GM21529 (cell line): ENCODE measurements around the gene INSM1.
A peak's percentile ranks its signal among the peaks of the same experiment; 100 is the strongest.
"Not testable (repeated sequence)": the region's sequence is repeated elsewhere in the genome, so short reads cannot be mapped to it uniquely, and the experiment has no call there.

Experiments used
- ATAC-seq: cut with Tn5 transposase; IDR thresholded peaks from one replicate; pipeline ENCODE4 v1.9.1; 2021; ENCODE audit not compliant: unreplicated experiment

Gene INSM1

GRCh38 chr20:20367575-20368417, at the start of gene INSM1:
TSS of gene INSM1 (plus strand) at chr20:20368104. CDS start at chr20:20368268, 164 bp downstream.
- ATAC-seq = no peak

- ATAC-seq = no peak
These were observed 49.3 kb upstream of the INSM1 start for GRCh38 chr20:20318365-20319161.

DNA sequence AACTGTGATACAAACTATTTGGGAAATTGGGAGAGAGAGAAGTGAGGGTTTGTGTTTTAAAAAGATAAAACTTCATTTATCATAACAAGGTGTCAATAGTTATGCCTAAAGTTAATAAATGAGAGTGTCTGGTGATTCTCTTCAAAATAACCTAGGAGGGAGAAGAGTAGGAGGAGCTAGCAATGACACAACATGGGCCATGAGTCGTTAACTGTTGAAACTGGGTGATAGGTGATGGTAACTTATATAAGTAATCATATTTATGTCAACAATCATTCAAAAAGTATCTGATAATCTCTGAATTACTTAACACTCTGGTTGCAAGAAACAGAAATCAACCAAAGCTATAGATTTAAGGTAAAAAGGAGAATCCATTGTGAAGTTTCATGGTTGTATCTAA, 46.8 kb upstream of the INSM1 start:
- no peak for ATAC-seq

DNA sequence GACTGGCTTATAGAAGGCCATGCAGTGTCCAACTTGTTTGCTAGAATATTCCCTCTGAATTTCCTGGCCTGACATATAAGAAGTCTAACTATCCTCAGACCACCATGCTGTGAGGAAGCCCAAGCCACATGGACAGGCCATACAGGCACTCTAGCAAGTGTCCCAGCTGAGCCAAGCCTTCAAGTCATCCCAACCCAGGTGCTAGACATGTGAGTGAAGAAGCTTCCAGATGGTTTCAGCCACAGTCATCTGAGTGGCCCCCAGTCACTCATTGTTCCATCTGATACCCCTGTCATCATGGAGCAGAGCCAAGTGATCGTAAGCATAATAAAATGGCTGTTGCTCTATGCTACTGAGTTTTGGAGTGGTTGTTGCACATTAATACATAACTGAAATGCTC, 46.0 kb upstream of the INSM1 start:
- ATAC-seq = no peak

DNA sequence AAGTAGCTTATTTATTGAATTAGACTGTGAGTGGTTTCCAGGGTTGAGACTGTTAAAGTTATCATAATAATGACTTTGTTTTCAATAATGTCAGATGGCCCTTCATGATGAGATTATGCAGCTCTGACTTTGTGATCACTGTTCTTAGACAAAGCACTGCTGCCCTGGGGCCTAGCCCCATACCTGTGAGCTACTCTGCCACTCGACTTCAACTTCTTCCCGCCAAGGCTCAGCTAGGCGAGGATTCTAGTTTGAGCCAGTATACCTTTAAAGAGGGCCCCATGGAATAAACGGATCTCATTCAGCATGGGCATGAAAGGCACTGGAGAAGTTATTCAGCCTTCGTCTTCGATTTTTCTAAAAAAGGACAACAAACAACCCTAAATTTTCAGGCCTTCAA, 45.0 kb upstream of the INSM1 start:
- ATAC-seq = no peak

DNA sequence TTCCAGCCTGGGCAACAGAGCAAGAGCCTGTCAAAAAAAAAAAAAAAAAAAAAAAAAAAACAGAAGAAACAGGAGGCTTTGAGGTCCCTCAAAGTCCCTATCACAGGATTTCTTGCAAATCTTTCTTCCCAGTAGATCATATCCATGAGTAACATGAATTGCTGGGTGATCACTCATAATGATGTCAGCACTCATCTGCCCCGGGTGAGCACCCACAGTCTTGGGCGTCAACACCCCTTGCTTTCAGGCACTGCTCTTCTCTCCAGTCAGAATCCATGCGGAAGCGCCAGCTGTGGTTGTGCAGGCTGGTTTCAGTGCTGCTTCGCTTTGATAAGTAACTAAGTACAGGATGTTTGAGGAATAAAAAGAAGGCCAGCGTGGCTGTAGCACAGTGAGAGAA, 40.2 kb upstream of the INSM1 start:
- ATAC-seq = no peak

GRCh38 chr20:20329564-20329963, 38.3 kb upstream of the INSM1 start:
- ATAC-seq = no peak

DNA sequence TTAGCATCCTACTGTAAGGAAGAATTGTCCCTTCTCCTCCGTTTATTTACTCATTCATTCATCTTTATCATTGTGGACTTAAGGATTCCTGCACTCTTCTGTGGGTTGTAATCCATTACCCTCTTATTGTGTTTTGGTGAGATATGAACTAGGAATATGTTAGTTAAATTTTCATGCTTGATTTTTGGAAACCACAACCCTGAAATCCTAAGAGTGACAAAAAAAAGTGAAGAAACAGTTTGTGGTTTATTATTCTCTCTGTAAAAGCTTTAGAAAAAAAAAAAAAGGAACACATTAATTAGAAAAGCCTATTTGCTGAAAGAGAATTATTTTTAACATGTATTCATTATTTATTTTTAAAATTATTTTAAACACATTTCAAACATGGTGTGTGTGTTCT, 36.7 kb upstream of the INSM1 start:
- ATAC-seq = no peak

DNA sequence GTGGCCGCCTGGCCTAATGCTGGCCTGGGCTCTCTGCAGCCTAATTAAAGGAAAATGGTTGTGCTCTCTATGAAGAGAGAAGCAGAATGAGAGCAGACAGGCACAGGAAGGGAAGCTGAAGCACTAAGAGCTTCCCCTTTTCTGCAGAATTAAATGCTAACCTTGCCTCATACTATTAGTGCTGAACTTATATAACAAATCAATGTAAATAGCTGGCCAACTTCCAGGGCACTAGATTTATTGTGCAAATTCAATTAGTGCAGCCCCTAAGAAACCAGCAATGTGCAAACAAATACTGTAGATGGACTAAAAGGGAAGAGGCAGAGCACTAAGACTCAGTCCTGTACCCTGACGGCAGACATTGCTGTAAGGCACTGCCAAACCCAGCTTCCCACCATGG, 36.1 kb upstream of the INSM1 start:
- no peak for ATAC-seq

- ATAC-seq = no peak
These were observed 34.0 kb upstream of the INSM1 start for GRCh38 chr20:20333866-20334265.

GRCh38 chr20:20334489-20334888, 33.4 kb upstream of the INSM1 start:
- peak; percentile 96 for ATAC-seq

DNA sequence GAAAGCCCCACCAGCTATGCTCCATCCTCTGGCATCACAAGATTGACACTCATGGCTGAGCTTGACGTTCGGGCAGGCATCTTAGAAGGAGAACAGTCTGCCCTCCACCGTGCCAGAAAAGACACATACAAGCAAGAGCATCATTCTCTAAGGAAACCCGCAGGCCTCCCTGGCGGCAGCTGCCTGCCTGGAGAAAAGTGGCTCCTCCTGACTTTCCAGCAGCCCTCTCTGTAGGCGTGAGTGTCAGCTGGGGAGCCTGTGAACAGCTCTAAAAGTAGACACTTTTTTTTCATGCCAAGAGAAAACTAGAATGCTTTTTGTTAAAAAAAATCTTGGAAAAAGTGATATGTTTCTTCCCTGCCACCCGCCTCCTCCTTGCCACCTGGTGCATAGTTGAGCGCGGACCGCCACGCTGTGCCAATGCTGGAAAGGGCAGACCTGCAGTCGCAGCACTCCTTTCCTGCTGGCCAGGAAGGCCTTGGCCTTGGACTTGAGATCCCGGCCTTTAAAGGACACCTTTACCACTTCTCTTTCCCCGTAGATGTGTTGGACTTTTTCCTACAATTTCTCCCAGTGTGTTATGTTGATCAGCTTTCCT, 29.7 kb upstream of the INSM1 start:
- ATAC-seq = no peak

DNA sequence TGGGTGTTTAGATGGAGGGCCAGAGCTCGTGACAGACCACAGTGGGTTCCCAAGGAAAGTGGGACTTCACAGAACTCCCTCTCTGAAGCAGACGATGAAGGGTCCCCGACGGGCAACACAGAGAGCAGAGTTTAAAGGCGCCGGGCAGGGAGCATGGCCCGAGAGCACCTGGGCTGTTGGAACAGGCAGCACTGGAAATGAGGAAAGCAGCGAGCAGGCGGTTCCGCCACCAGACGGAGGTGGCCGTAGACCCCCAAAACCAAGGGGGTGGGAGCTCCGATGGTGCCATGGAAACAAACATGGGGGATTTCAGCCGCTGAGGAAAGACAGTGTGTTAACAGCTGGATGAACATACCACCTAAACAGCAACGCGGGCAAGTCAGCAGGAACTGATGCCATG, 27.5 kb upstream of the INSM1 start:
- no peak for ATAC-seq

DNA sequence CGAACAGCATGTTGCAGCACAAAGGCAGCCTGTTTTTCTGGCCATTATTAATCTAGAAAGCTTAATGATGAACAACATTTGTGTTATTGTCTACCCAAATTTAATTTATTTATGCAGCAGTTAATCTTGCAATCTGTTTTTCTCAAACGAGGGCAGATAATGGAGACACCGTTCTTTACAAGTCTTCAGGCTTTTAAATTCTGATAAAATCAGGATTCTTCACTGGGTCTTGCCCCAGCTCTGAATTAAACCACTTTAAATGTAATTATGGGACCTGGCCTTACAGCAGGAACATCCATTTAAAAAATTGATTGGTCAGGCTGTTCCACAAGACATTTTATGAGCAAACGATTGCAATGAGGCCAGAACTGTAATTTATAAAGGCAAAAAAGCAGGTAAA, 26.5 kb upstream of the INSM1 start:
- no peak for ATAC-seq

DNA sequence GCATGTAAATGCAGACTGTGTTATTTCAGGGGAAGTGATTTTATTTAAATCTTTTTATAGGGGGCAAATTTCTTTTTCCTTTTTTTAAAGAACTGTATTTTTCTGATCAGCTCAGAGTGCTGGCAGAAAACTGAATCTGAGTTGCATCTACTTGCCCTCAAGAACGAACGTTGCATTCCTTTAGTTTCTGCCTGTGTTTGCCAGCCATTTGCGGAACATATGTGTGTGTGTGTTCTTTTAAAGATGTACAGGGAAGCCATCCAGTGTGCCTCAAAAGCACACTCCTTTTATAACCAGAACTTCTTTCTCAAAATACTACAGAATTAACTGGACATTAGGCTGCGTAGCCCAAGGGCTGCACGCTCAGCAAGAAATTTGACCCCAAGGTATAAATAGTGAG, 25.8 kb upstream of the INSM1 start:
- no peak for ATAC-seq

DNA sequence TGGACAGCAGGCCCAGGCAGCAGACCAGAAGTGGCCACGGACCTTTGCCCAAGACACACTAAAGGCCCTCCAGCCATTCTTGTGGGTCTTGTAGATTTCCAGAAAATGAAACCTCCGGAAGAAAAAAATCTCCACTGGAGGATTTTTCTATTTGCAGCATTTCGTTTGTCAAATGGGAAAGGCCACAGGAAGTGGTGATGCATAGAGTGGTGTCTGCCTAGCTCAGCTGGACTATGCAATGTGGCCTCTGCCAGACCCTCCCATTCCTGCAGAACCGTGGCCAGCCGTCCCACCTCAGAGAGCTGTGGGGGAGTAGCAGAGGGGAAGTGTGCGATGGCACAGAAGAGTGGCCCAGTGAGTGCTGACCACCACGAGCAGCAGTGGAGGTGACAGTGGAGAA, 24.0 kb upstream of the INSM1 start:
- no peak for ATAC-seq

GRCh38 chr20:20344476-20344875, 23.4 kb upstream of the INSM1 start:
- no peak for ATAC-seq

DNA sequence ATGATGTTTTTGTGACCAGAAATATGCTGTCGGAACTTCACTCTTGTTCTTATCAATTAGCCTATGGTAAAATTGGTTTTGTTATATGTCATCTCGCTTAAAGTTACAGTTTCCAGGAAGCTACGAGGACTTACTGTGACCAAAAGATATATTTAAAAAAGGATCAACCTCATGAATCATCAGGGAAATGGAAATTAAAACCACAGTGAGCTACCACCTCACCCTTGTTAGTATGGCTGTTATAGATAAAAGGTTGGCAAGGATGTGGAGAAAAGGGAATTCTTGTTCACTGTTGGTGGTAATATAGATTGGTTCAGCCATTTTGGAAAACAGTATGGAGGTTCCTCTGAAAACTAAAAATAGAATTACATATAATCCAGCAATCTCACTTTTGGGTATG, 14.3 kb upstream of the INSM1 start:
- no peak for ATAC-seq

- not testable (repeated sequence) for ATAC-seq
These were observed 12.4 kb upstream of the INSM1 start for GRCh38 chr20:20355503-20355902.

GRCh38 chr20:20358801-20359200, 9.1 kb upstream of the INSM1 start:
- no peak for ATAC-seq

DNA sequence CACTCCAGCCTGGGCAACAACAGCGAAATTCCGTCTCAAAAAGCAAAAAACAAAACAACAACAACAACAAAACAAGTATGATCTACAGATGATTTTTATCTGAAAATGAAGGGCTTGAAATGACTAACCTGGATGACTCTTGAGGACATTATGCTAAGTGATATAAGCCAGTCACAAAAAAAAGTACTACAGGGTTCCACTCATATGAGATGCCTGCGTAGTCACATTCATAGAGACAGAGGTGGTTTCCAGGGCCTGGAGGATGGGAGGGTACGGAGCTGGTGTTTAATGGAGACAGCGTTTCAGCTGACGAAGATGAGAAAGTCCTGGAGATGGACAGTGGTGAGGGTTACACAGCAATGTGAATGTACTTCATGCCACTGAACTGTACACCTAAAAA, 8.3 kb upstream of the INSM1 start:
- no peak for ATAC-seq

DNA sequence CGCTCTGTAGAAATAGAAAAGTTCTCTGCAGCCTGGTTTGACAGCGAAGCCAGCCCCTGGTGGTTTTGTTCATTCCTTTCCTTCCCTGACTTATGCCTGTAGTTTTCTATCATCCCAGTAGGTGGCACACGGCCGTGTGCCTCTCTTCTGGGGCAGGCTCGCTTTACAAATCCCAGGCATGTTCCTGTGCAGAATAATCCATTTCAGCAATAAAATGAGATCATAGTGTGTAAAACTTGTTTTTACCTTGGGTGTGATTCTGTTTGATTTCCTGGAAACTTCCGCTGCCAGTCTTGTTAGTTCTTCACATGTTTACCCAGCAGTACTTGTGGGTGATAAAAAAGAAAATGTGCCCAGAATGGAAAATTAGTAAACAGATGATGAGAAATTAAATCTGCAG, 7.4 kb upstream of the INSM1 start:
- ATAC-seq = peak; percentile 80
